ENCODE results near the gene KDM1A.

The KDM1A gene

GRCh38 chr1:23018661-23019093, 591 bp upstream of the KDM1A start:
- H3K9ac ChIP-seq (ENCODE audit: low read length): peak overlapping the region; percentile 80
- H4K8ac ChIP-seq (ENCODE audit: low read depth, low read length): peak overlapping the region; percentile 88
- H3K27ac ChIP-seq (ENCODE audit: low read depth, low read length): no peak overlapping the region
- no peaks in the 10 kb centered on the region for H3K79me1 ChIP-seq (ENCODE audit: low read length)
- no peaks in the 10 kb centered on the region for H3K4me1 ChIP-seq (ENCODE audit: control insufficient read depth, low read depth, low read length)
- H2BK15ac ChIP-seq (replicated peaks; ENCODE audit: low read depth): no peak overlapping the region
- no peaks in the 10 kb centered on the region for H3K27me3 ChIP-seq (ENCODE audit: insufficient read depth, low read length, poor library complexity)
- H4K5ac ChIP-seq (ENCODE audit: low read length): peak overlapping the region; percentile 28
- H3K56ac ChIP-seq (ENCODE audit: low read length): peak overlapping the region; percentile 79
- H2AK5ac ChIP-seq (ENCODE audit: low read length): no peak overlapping the region
- H3K18ac ChIP-seq (ENCODE audit: low read length): peak overlapping the region; percentile 80
- no peaks in the 10 kb centered on the region for H3K36me3 ChIP-seq (ENCODE audit: control insufficient read depth, insufficient read depth, low read length)
- peaks cover 43% of the 10 kb centered on the region for H3K79me2 ChIP-seq (ENCODE audit: control insufficient read depth, insufficient read depth, low read length)
- H2BK120ac ChIP-seq (ENCODE audit: low read depth, low read length): no peak overlapping the region
- no peak for DNase-seq
- H2BK5ac ChIP-seq (ENCODE audit: low read length): no peak overlapping the region
- no peak overlapping the region for H3K23ac ChIP-seq (ENCODE audit: low read length)
- no peak overlapping the region for H3K4ac ChIP-seq (ENCODE audit: low read depth, low read length)
- H3K4me3 ChIP-seq (ENCODE audit: low read length): peak overlapping the region; percentile 35
- peak overlapping the region; percentile 8 for H3K4me2 ChIP-seq (ENCODE audit: low read length)
- no CpG with 5 or more reads among the region's 10 CpGs for WGBS (ENCODE audit: extremely low coverage, insufficient coverage, low lambda C conversion rate)

GRCh38 chr1:23019863-23020625, 776 bp downstream of the KDM1A start:
- peaks cover 57% of the 10 kb centered on the region for H3K79me2 ChIP-seq (ENCODE audit: control insufficient read depth, insufficient read depth, low read length)
- WGBS (ENCODE audit: extremely low coverage, insufficient coverage, low lambda C conversion rate): no CpG with 5 or more reads among the region's 42 CpGs
- H3K27me3 ChIP-seq (ENCODE audit: insufficient read depth, low read length, poor library complexity): no peaks in the 10 kb centered on the region
- no peak overlapping the region for H2BK120ac ChIP-seq (ENCODE audit: low read depth, low read length)
- no peak overlapping the region for H2BK15ac ChIP-seq (replicated peaks; ENCODE audit: low read depth)
- peak overlapping the region; percentile 60 for H3K18ac ChIP-seq (ENCODE audit: low read length)
- no peaks in the 10 kb centered on the region for H3K4me1 ChIP-seq (ENCODE audit: control insufficient read depth, low read depth, low read length)
- H2BK5ac ChIP-seq (ENCODE audit: low read length): no peak overlapping the region
- H3K4me2 ChIP-seq (ENCODE audit: low read length): peak overlapping the region; percentile 82
- no peak overlapping the region for H2AK5ac ChIP-seq (ENCODE audit: low read length)
- peak overlapping the region; percentile 83 for H3K27ac ChIP-seq (ENCODE audit: low read depth, low read length)
- H4K8ac ChIP-seq (ENCODE audit: low read depth, low read length): no peak overlapping the region
- peak; percentile 69 for DNase-seq
- peak overlapping the region; percentile 94 for H3K4ac ChIP-seq (ENCODE audit: low read depth, low read length)
- no peak overlapping the region for H3K23ac ChIP-seq (ENCODE audit: low read length)
- H3K79me1 ChIP-seq (ENCODE audit: low read length): no peaks in the 10 kb centered on the region
- H3K36me3 ChIP-seq (ENCODE audit: control insufficient read depth, insufficient read depth, low read length): no peaks in the 10 kb centered on the region
- peak overlapping the region; percentile 84 for H3K56ac ChIP-seq (ENCODE audit: low read length)
- peak overlapping the region; percentile 92 for H3K4me3 ChIP-seq (ENCODE audit: low read length)
- H3K9ac ChIP-seq (ENCODE audit: low read length): peak overlapping the region; percentile 86
- no peak overlapping the region for H4K5ac ChIP-seq (ENCODE audit: low read length)

- WGBS (ENCODE audit: extremely low coverage, insufficient coverage, low lambda C conversion rate): no CpG with 5 or more reads among the region's 7 CpGs
- Histone ChIP-seq H3K4me1 (ENCODE audit: control insufficient read depth, low read depth, low read length) (no peaks in the 10 kb centered on the region), H3K4ac (ENCODE audit: low read depth, low read length) (no peak overlapping the region), H3K79me1 (ENCODE audit: low read length) (no peaks in the 10 kb centered on the region), H2BK120ac (ENCODE audit: low read depth, low read length) (no peak overlapping the region), H3K79me2 (ENCODE audit: control insufficient read depth, insufficient read depth, low read length) (peaks cover 65% of the 10 kb centered on the region), H3K36me3 (ENCODE audit: control insufficient read depth, insufficient read depth, low read length) (no peaks in the 10 kb centered on the region), H3K4me3 (ENCODE audit: low read length) (peak overlapping the region; percentile 92), H3K23ac (ENCODE audit: low read length) (no peak overlapping the region), H2AK5ac (ENCODE audit: low read length) (peak overlapping the region; percentile 71), H3K27me3 (ENCODE audit: insufficient read depth, low read length, poor library complexity) (no peaks in the 10 kb centered on the region), H3K56ac (ENCODE audit: low read length) (peak overlapping the region; percentile 84), H3K18ac (ENCODE audit: low read length) (no peak overlapping the region), H3K9ac (ENCODE audit: low read length) (peak overlapping the region; percentile 86), H3K4me2 (ENCODE audit: low read length) (peak overlapping the region; percentile 82), H2BK5ac (ENCODE audit: low read length) (no peak overlapping the region), H2BK15ac (replicated peaks; ENCODE audit: low read depth) (no peak overlapping the region), H4K8ac (ENCODE audit: low read depth, low read length) (no peak overlapping the region), H3K27ac (ENCODE audit: low read depth, low read length) (no peak overlapping the region), H4K5ac (ENCODE audit: low read length) (no peak overlapping the region)
- DNase-seq: peak; percentile 32
Observed at GRCh38 chr1:23020706-23021405, 1.6 kb downstream of the KDM1A start.

GRCh38 chr1:23021834-23022233, 2.6 kb downstream of the KDM1A start:
- Histone ChIP-seq H2BK120ac (ENCODE audit: low read depth, low read length) (no peak overlapping the region), H3K4me3 (ENCODE audit: low read length) (no peak overlapping the region), H3K36me3 (ENCODE audit: control insufficient read depth, insufficient read depth, low read length) (no peaks in the 10 kb centered on the region), H3K4me2 (ENCODE audit: low read length) (no peak overlapping the region), H2AK5ac (ENCODE audit: low read length) (no peak overlapping the region), H3K27me3 (ENCODE audit: insufficient read depth, low read length, poor library complexity) (no peaks in the 10 kb centered on the region), H4K5ac (ENCODE audit: low read length) (no peak overlapping the region), H3K9ac (ENCODE audit: low read length) (no peak overlapping the region), H3K27ac (ENCODE audit: low read depth, low read length) (no peak overlapping the region), H2BK15ac (replicated peaks; ENCODE audit: low read depth) (no peak overlapping the region), H3K79me1 (ENCODE audit: low read length) (no peaks in the 10 kb centered on the region), H3K56ac (ENCODE audit: low read length) (no peak overlapping the region), H3K18ac (ENCODE audit: low read length) (no peak overlapping the region), H4K8ac (ENCODE audit: low read depth, low read length) (no peak overlapping the region), H2BK5ac (ENCODE audit: low read length) (no peak overlapping the region), H3K4me1 (ENCODE audit: control insufficient read depth, low read depth, low read length) (no peaks in the 10 kb centered on the region), H3K23ac (ENCODE audit: low read length) (no peak overlapping the region), H3K79me2 (ENCODE audit: control insufficient read depth, insufficient read depth, low read length) (peaks cover 72% of the 10 kb centered on the region), H3K4ac (ENCODE audit: low read depth, low read length) (no peak overlapping the region)
- no CpG with 5 or more reads among the region's 2 CpGs for WGBS (ENCODE audit: extremely low coverage, insufficient coverage, low lambda C conversion rate)
- no peak for DNase-seq

GRCh38 chr1:23023174-23023845, 4.0 kb downstream of the KDM1A start:
- Histone ChIP-seq H3K27ac (ENCODE audit: low read depth, low read length) (no peak overlapping the region), H3K36me3 (ENCODE audit: control insufficient read depth, insufficient read depth, low read length) (no peaks in the 10 kb centered on the region), H3K79me2 (ENCODE audit: control insufficient read depth, insufficient read depth, low read length) (peaks cover 84% of the 10 kb centered on the region), H3K18ac (ENCODE audit: low read length) (no peak overlapping the region), H3K4me3 (ENCODE audit: low read length) (no peak overlapping the region), H3K56ac (ENCODE audit: low read length) (no peak overlapping the region), H3K79me1 (ENCODE audit: low read length) (no peaks in the 10 kb centered on the region), H3K4me2 (ENCODE audit: low read length) (no peak overlapping the region), H4K8ac (ENCODE audit: low read depth, low read length) (no peak overlapping the region), H3K4ac (ENCODE audit: low read depth, low read length) (no peak overlapping the region), H2AK5ac (ENCODE audit: low read length) (no peak overlapping the region), H3K9ac (ENCODE audit: low read length) (no peak overlapping the region), H3K4me1 (ENCODE audit: control insufficient read depth, low read depth, low read length) (no peaks in the 10 kb centered on the region), H3K27me3 (ENCODE audit: insufficient read depth, low read length, poor library complexity) (no peaks in the 10 kb centered on the region), H2BK5ac (ENCODE audit: low read length) (no peak overlapping the region), H2BK15ac (replicated peaks; ENCODE audit: low read depth) (no peak overlapping the region), H3K23ac (ENCODE audit: low read length) (no peak overlapping the region), H4K5ac (ENCODE audit: low read length) (no peak overlapping the region), H2BK120ac (ENCODE audit: low read depth, low read length) (no peak overlapping the region)
- no peak for DNase-seq
- no CpG with 5 or more reads among the region's 5 CpGs for WGBS (ENCODE audit: extremely low coverage, insufficient coverage, low lambda C conversion rate)
